ENCODE results near the gene AGAP1.

DNA sequence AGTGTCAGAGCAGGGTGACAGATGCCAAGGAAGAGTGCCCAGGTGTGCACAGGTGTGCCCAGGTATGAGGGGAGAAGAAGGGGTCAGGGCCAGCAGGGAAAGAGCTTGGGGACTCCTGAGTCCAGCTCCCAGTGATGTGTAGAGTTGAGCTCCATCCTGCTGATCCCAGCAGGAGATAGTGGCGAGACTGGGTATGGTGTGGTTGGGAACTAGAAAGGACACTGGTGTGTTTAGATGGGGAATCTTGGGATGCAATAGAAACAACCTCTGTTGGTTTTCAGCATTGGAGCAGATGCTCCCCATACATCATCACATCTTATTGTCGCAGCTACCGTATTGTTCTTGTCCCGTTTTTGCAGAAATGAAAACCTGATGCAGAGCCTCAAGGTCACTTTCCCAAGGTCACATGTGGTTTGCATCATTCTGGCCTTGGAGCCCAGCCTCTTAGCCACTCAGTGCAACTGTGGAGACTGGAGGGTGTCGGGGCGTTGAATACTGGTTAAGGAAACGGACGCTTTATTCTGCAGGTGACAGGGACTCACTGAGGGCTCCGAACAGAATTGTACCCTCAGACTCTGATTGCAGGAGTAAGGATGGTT, 166.7 kb downstream of the AGAP1 start:
- no peak for TF ChIP-seq POLR2A (IDR thresholded peaks at IDR 0.05)
- TF ChIP-seq, protein P1, sequence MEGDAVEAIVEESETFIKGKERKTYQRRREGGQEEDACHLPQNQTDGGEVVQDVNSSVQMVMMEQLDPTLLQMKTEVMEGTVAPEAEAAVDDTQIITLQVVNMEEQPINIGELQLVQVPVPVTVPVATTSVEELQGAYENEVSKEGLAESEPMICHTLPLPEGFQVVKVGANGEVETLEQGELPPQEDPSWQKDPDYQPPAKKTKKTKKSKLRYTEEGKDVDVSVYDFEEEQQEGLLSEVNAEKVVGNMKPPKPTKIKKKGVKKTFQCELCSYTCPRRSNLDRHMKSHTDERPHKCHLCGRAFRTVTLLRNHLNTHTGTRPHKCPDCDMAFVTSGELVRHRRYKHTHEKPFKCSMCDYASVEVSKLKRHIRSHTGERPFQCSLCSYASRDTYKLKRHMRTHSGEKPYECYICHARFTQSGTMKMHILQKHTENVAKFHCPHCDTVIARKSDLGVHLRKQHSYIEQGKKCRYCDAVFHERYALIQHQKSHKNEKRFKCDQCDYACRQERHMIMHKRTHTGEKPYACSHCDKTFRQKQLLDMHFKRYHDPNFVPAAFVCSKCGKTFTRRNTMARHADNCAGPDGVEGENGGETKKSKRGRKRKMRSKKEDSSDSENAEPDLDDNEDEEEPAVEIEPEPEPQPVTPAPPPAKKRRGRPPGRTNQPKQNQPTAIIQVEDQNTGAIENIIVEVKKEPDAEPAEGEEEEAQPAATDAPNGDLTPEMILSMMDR (IDR thresholded peaks at IDR 0.05), result no peak

Data from sigmoid colon (tissue), 3 donors.